OCI-M2 (cell line): ENCODE results near the gene PPARA.

Source experiments
- DNase-seq: peaks from one replicate; lab custom pipeline; 2025; ENCODE audit not compliant: unreplicated experiment; lab: John Stamatoyannopoulos, UW

PPARA gene

GRCh38 chr22:46202897-46203600 is 52.7 kb downstream of the PPARA start:
- DNase-seq = no peak

GRCh38 chr22:46203601-46203980 is 53.3 kb downstream of the PPARA start:
- DNase-seq = no peak

GRCh38 chr22:46209262-46209661 is 58.9 kb downstream of the PPARA start:
- no peak for DNase-seq

GRCh38 chr22:46212195-46212594 is 61.9 kb downstream of the PPARA start:
- DNase-seq = no peak

- DNase-seq = no peak
These were observed 62.7 kb downstream of the PPARA start for GRCh38 chr22:46213052-46213451.

- no peak for DNase-seq
These were observed 63.8 kb downstream of the PPARA start for GRCh38 chr22:46214149-46214548.

- DNase-seq = no peak
These were observed 64.3 kb downstream of the PPARA start for GRCh38 chr22:46214616-46215015.

GRCh38 chr22:46219636-46220035 is 69.3 kb downstream of the PPARA start:
- no peak for DNase-seq

- no peak for DNase-seq
These were observed 70.6 kb downstream of the PPARA start for GRCh38 chr22:46220921-46221320.

- DNase-seq = no peak
These were observed 73.9 kb downstream of the PPARA start for GRCh38 chr22:46224044-46224897.

GRCh38 chr22:46224898-46225290 is 74.6 kb downstream of the PPARA start:
- DNase-seq = no peak

GRCh38 chr22:46225631-46226030 is 75.3 kb downstream of the PPARA start:
- DNase-seq = no peak

GRCh38 chr22:46226577-46226976 is 76.3 kb downstream of the PPARA start:
- no peak for DNase-seq

GRCh38 chr22:46229701-46230100 is 79.4 kb downstream of the PPARA start:
- no peak for DNase-seq

- DNase-seq = no peak
These were observed 80.1 kb downstream of the PPARA start for GRCh38 chr22:46230262-46230901.

GRCh38 chr22:46233231-46233630 is 82.9 kb downstream of the PPARA start:
- no peak for DNase-seq

GRCh38 chr22:46234969-46235368 is 84.6 kb downstream of the PPARA start:
- DNase-seq = no peak

- no peak for DNase-seq
These were observed 87.3 kb downstream of the PPARA start for GRCh38 chr22:46237453-46238124.

GRCh38 chr22:46238541-46238940 is 88.2 kb downstream of the PPARA start:
- DNase-seq = no peak

- DNase-seq = no peak
These were observed 89.1 kb downstream of the PPARA start for GRCh38 chr22:46239261-46240048.

- no peak for DNase-seq
These were observed 89.7 kb downstream of the PPARA start for GRCh38 chr22:46240073-46240472.
